NCI-H187 treated with DMSO at 0.1 percent for 48 hours (cell line): ENCODE measurements around the gene MED28.
"Not testable (repeated sequence)": the region's sequence is repeated elsewhere in the genome, so short reads cannot be mapped to it uniquely, and the experiment has no call there.

Experiments
- DNase-seq: peaks from one replicate; lab custom pipeline; 2025; lab: John Stamatoyannopoulos, UW

Gene MED28

GRCh38 chr4:17618926-17619325 lies 4.5 kb downstream of the MED28 start:
- DNase-seq: no peak

- no peak for DNase-seq
Observed at GRCh38 chr4:17619416-17620105, 5.1 kb downstream of the MED28 start.

- no peak for DNase-seq
Observed at GRCh38 chr4:17623451-17624001, 9.1 kb downstream of the MED28 start.

- DNase-seq: no peak
Observed at GRCh38 chr4:17624821-17625220, 10.4 kb downstream of the MED28 start.

- no peak for DNase-seq
Observed at GRCh38 chr4:17630228-17630627, 15.8 kb downstream of the MED28 start.

GRCh38 chr4:17633600-17633999 lies 19.2 kb downstream of the MED28 start:
- DNase-seq: no peak

GRCh38 chr4:17635056-17635455 lies 20.6 kb downstream of the MED28 start:
- no peak for DNase-seq

GRCh38 chr4:17636341-17636695 lies 21.9 kb downstream of the MED28 start:
- no peak for DNase-seq

- peak; percentile 7 for DNase-seq
Observed at GRCh38 chr4:17636696-17637622, 22.5 kb downstream of the MED28 start.

GRCh38 chr4:17639136-17639535 lies 24.7 kb downstream of the MED28 start:
- DNase-seq: no peak

GRCh38 chr4:17642398-17642783 lies 27.9 kb downstream of the MED28 start:
- no peak for DNase-seq

- DNase-seq: no peak
Observed at GRCh38 chr4:17646693-17647092, 32.3 kb downstream of the MED28 start.

GRCh38 chr4:17647176-17647806 lies 32.9 kb downstream of the MED28 start:
- no peak for DNase-seq

GRCh38 chr4:17647927-17648326 lies 33.5 kb downstream of the MED28 start:
- no peak for DNase-seq

- no peak for DNase-seq
Observed at GRCh38 chr4:17650406-17650805, 36.0 kb downstream of the MED28 start.

GRCh38 chr4:17654701-17655100 lies 40.3 kb downstream of the MED28 start:
- DNase-seq: no peak

- no peak for DNase-seq
Observed at GRCh38 chr4:17657090-17657489, 42.6 kb downstream of the MED28 start.

GRCh38 chr4:17657849-17658248 lies 43.4 kb downstream of the MED28 start:
- DNase-seq: no peak

- not testable (repeated sequence) for DNase-seq
Observed at GRCh38 chr4:17659196-17659595, 44.8 kb downstream of the MED28 start.

- no peak for DNase-seq
Observed at GRCh38 chr4:17662694-17663093, 48.3 kb downstream of the MED28 start.

- DNase-seq: no peak
Observed at GRCh38 chr4:17664755-17665154, 50.3 kb downstream of the MED28 start.

- no peak for DNase-seq
Observed at GRCh38 chr4:17665346-17665745, 50.9 kb downstream of the MED28 start.

- no peak for DNase-seq
Observed at GRCh38 chr4:17665852-17666251, 51.4 kb downstream of the MED28 start.
